GM12874 (cell line): ENCODE measurements around the gene MYO7B.

Experiments
- CTCF ChIP-seq: IDR thresholded peaks from 2 replicates; pipeline ENCODE4 v1.5.1; 2011; ENCODE audit warnings: low read depth, mild to moderate bottlenecking, control low read depth, low read length, moderate library complexity; ENCODE audit not compliant: insufficient read depth

Gene MYO7B

GRCh38 chr2:127647242-127648190 is 112.0 kb downstream of the MYO7B start:
- no peak for TF ChIP-seq CTCF

- no peak for TF ChIP-seq CTCF
Measured at GRCh38 chr2:127648321-127648720, 112.8 kb downstream of the MYO7B start.

GRCh38 chr2:127649100-127649611 is 113.7 kb downstream of the MYO7B start:
- no peak for TF ChIP-seq CTCF

GRCh38 chr2:127649684-127650040 is 114.2 kb downstream of the MYO7B start:
- TF ChIP-seq CTCF = peak; percentile 76

- TF ChIP-seq CTCF = no peak
Measured at GRCh38 chr2:127650041-127650784, 114.7 kb downstream of the MYO7B start.

- TF ChIP-seq CTCF = no peak
Measured at GRCh38 chr2:127650785-127651380, 115.4 kb downstream of the MYO7B start.

GRCh38 chr2:127651381-127651809 is 115.9 kb downstream of the MYO7B start:
- TF ChIP-seq CTCF = no peak
